ENCODE results near the gene DSCAM. TPM values are rescaled to one million over a fixed set of nuclear protein-coding genes. Genes with fewer than 3 reads are reported as not detected.

The DSCAM gene
- total and polyA plus RNA-seq, 2 donors (not counting 3 experiments of a cell fraction or from before 2014, with no cell fraction given), result not detected

GRCh38 chr21:40438616-40439015 lies 408.3 kb downstream of the DSCAM start:
- no peaks in the 10 kb centered on the region for H3K9me3 ChIP-seq (replicated peaks; ENCODE audit: control insufficient read depth, insufficient read depth, low read length)
- dilution Hi-C loops (cut with MboI; ENCODE audit: extremely low pct_ligation_motif_present, low sequenced_read_pairs), result no loop called here
- no peak for DNase-seq (ENCODE audit: low read depth, low spot score)
- no peaks in the 10 kb centered on the region for H3K4me1 ChIP-seq (ENCODE audit: control insufficient read depth, extremely low read depth, insufficient read depth, low read length)
- H4K20me1 ChIP-seq (replicated peaks; ENCODE audit: control insufficient read depth, extremely low read depth, insufficient read depth, low read length), result no peaks in the 10 kb centered on the region
- H3K4me2 ChIP-seq (ENCODE audit: insufficient read depth, low read length), result no peak overlapping the region
- H3K27ac ChIP-seq (ENCODE audit: insufficient read depth, low read depth, low read length), result no peak overlapping the region
- POLR2A ChIA-PET, result no interaction called here
- H3K27me3 ChIP-seq (ENCODE audit: control insufficient read depth in 2 of 2, insufficient read depth in 2 of 2, low read length in 2 of 2), result no peaks in the 10 kb centered on the region
- no peak for FAIRE-seq
- no peak overlapping the region for H2AFZ ChIP-seq (ENCODE audit: low read depth, low read length)
- no peaks in the 10 kb centered on the region for H3K9me1 ChIP-seq (replicated peaks; ENCODE audit: control insufficient read depth, extremely low read depth, insufficient read depth, low read length)
- TF ChIP-seq POLR2AphosphoS5 (IDR thresholded peaks at IDR 0.05; ENCODE audit: insufficient read depth, low read depth, low read length) (no peak), JUN (IDR thresholded peaks at IDR 0.05; ENCODE audit: borderline replicate concordance, insufficient read depth, insufficient read length, low read depth) (no peak), GATA2 (IDR thresholded peaks at IDR 0.05; ENCODE audit: insufficient read depth, insufficient read length, low read depth, low read length) (no peak), EZH2 (IDR thresholded peaks at IDR 0.05; ENCODE audit: borderline replicate concordance, low read depth, low read length, severe bottlenecking) (no peak), MAX (IDR thresholded peaks at IDR 0.05; ENCODE audit: insufficient read depth, insufficient read length) (no peak), MYC (IDR thresholded peaks at IDR 0.05; ENCODE audit: low read depth, low read length) (no peak), CTCF (IDR thresholded peaks at IDR 0.05; ENCODE audit: extremely low read depth in 1 of 2, insufficient read depth in 1 of 2, low read depth in 1 of 2, low read length in 2 of 2) (no peak), FOS (IDR thresholded peaks at IDR 0.05; ENCODE audit: borderline replicate concordance, insufficient read depth, low read length) (no peak), POLR2A (IDR thresholded peaks at IDR 0.05; ENCODE audit: low read depth, low read length) (no peak)
- BruUV-seq (replicated peaks), result no TSS peak
- H3K9ac ChIP-seq (replicated peaks; ENCODE audit: extremely low read depth, insufficient read depth, low read length), result no peak overlapping the region
- no peak overlapping the region for H3K4me3 ChIP-seq (replicated peaks in 1 of 3; ENCODE audit: insufficient read depth in 1 of 3, low read depth in 1 of 3, low read length in 3 of 3)
- no peaks in the 10 kb centered on the region for H3K36me3 ChIP-seq (ENCODE audit: control insufficient read depth in 2 of 2, extremely low read depth in 1 of 2, insufficient read depth in 2 of 2, low read length in 2 of 2)
- CTCF ChIA-PET, result no interaction called here
- intact Hi-C loops (cut with micrococcal nuclease), result no loop called here
- no peaks in the 10 kb centered on the region for H3K79me2 ChIP-seq (ENCODE audit: control insufficient read depth, insufficient read depth, low read length)
